Stimulated activated CD4-positive, alpha-beta T cell treated with anti-CD3 and anti-CD28 coated beads, Interleukin-4, amount 100 ng/mL, for 4 hours (primary cell): ENCODE results near the gene KIF5A.
A peak's percentile ranks its signal among the peaks of the same experiment; 100 is the strongest.
"Not testable (repeated sequence)": the region's sequence is repeated elsewhere in the genome, so short reads cannot be mapped to it uniquely, and the experiment has no call there.

Experiments used
- DNase-seq, 2 experiments: peaks; one replicate each; pipeline ENCODE4 v3.0.0-alpha.2; 2020

Gene KIF5A

GRCh38 chr12:57585156-57585555, 35.3 kb downstream of the KIF5A start:
- DNase-seq, result no peak

- no peak for DNase-seq
Measured at GRCh38 chr12:57586128-57586527, 36.3 kb downstream of the KIF5A start.

DNA sequence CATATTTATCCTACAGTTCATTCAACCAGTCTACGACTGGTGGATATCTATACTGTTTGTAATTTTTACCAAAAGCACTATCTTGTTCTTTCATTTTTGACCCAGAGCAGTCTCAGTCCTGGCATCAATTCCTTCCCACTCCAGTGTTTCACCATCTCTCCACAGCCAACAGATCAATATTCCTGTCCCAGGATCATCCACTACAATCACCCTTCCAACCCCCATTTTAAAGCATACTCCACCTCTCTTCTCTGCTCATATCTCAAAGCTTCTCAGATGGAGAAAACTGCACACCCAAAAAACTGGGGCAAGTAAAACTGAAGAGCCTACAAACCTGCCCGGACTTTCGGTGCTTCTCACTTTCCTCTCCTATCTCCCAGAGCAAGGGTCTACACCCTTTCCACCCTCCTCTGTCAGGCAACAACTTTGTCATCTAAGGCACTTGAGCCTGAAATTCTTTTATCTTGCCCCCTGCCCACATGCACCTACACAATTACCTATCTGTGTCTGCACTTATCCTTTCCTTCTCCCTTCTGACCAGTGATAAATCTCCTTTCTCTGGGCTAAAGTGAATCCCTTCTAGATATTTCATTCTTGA, 37.1 kb downstream of the KIF5A start:
- no peak for DNase-seq

DNA sequence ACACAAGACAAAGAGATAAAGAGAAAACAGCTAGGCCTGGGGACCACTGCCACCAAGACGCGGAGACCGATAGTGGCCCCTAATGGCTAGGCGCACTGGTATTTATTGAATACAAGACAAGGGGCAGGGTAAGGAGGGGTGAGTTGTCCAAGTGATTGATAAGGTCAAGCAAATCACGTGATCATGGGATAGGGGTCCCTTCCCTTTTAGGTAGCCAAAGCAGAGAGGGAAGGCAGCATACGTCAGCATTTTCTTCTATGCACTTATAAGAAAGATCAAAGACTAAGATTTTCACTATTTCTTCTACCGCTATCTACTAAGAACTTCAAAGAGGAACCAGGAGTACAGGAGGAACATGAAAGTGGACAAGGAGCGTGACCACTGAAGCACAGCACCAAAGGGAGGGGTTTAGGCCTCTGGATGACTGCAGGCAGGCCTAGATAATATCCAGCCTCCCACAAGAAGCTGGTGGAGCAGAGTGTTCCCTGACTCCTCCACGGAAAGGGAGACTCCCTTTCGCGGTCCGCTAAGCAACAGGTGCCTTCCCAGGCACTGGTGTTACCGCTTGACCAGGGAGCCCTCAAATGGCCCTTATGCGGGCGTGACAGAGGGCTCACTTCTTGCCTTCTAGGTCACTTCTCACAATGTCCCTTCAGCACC, 39.2 kb downstream of the KIF5A start:
- not testable (repeated sequence) for DNase-seq

- DNase-seq, result no peak
Measured at GRCh38 chr12:57590479-57590863, 40.6 kb downstream of the KIF5A start.

DNA sequence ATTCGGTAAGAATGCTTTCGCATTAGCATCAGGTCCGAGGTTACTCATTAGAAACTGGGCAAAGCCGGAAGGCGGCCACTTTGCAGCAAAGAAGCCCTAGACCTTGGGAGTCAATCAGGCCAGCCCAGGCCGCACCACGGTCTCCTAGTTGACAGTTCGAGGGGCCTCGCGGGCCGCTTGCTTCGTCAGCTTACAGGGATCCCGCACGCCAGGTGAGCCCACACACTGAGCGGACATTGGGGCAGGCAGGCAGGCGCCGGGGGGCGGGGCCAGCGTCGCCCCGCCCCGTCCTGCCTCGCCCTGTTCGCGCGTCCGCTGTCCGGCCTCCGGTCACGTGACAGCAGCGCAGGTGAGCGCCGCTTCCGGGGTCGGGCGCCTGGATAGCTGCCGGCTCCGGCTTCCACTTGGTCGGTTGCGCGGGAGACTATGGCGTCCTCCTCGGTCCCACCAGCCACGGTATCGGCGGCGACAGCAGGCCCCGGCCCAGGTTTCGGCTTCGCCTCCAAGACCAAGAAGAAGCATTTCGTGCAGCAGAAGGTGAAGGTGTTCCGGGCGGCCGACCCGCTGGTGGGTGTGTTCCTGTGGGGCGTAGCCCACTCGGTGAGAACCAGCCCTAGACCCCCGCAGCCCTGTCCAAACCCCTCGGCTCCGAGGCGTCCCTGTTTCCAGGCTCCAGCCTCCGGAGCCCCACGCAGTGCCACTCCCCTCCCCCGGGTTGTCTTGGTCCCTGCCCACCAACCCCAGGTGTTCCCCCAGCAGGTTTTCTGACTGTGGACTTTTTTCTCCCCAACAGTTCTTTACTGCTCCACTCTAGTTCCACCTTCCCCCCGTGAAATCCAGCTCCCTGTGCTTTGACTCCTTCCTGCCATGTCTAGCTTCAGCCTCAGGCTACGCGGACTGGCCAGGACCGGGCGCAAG, 41.3 kb downstream of the KIF5A start, which contains the start of gene PIP4K2C:
Gene PIP4K2C, plus strand, starts transcription at position 329 of the 918 bp plus-strand sequence. Its CDS starts 98 bp downstream, at position 427.
- DNase-seq, result peak; percentile 72 to 74

DNA sequence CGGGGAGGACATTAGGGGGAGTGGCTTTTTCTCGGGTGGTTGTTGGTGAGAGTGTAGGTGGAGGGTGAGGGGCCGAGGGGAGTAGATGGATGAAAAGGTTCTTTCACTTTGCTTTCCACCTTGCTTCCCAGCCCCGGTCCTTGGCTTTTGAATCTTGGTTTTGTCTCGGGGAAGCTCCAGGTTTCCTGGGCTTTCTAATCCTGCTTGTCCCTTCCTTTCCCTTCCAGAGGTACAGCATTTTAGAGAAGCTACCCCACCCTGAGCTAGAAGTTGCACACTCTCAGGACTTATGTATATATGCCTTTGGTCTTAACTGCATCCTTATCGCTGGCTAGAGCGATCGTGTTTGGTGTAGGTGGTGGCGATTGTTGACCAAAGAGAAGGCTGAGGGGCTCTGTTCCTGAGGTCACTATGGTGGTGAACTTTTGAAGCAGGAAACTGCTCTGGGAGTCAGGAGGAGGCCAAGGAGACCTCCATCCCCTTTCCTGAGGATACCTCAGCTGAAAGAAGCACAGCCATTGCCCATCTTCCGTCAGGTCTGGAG, 42.0 kb downstream of the KIF5A start:
- DNase-seq, result no peak

DNA sequence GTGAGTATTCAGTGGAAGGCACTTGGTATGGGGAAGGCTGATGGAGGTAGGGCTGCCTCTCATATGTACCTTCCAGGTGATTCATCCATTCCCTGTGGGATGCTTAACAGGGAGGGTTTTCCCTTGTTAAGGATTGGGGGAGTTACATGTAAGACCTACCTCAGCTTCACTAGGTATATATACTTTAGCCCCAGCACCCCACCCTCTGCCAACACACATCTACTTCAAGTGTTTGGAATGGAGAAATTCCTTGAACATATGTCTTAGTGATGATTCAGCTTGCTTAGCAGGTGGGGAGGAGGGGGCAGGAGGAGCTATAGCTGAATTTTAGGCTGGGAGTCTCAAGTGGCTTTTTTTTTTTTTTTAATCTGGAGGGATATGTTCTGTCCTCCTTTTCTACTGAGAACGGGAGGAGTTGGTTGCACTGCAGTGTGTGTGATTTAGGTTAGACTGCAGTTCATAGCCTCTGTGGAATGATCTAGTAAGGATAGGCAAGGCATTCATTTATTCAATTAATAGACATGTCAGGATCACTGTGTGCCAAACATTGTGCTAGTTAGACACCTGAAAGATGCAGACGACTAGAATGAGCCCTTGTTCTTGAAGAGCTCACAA, 42.8 kb downstream of the KIF5A start:
- no peak for DNase-seq

DNA sequence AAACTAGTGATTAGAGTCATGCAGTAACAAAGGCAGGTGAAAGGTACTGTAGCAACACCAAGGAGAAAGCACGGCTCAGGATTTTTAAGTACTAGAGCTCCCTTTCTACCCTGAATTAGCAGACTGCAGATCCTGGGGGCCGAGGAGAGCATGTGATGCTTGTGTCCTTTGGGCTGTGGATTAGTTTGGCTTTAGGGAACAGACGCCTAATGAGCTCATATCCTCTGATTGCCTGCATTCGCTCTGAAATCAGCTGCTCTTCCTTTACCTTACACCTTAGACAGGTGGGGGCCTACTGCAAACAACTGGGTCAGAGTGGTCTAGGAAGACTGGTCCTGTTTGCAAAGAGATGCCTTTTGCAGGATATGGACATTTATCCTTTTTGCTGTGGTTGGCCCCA, 43.3 kb downstream of the KIF5A start:
- no peak for DNase-seq

GRCh38 chr12:57600395-57600794, 50.6 kb downstream of the KIF5A start:
- no peak for DNase-seq

GRCh38 chr12:57602544-57602943, 52.7 kb downstream of the KIF5A start:
- DNase-seq, result no peak

DNA sequence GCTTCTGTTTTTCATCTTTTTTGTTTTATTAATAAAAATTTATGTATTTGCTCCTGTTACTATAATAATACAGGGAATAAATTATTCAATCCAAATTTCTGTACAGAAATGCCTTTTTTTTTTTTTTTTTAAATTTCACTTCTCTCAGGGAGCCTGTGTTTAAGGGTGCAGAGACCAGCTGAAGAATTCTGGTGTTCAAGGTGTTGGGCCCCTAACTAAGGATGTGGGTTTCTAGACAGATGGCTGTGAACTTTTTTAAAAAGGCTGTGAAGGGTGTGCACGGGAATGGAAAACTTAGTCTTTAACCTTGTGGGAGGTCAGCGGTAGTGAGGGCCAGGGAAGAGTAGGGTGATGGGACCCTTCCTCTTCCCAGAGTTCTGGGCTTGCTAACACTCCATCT, 53.5 kb downstream of the KIF5A start:
- DNase-seq, result no peak

GRCh38 chr12:57603815-57604453, 54.1 kb downstream of the KIF5A start:
- DNase-seq, result no peak

- DNase-seq, result peak in 1 of 2 experiments; percentile 22
Measured at GRCh38 chr12:57604454-57604991, 54.7 kb downstream of the KIF5A start, which contains the start of gene DTX3. Gene DTX3, plus strand, starts transcription at chr12:57604824. Its CDS starts 1,694 bp downstream, at chr12:57606518.

- DNase-seq, result no peak
Measured at GRCh38 chr12:57604992-57605810, 55.4 kb downstream of the KIF5A start.

DNA sequence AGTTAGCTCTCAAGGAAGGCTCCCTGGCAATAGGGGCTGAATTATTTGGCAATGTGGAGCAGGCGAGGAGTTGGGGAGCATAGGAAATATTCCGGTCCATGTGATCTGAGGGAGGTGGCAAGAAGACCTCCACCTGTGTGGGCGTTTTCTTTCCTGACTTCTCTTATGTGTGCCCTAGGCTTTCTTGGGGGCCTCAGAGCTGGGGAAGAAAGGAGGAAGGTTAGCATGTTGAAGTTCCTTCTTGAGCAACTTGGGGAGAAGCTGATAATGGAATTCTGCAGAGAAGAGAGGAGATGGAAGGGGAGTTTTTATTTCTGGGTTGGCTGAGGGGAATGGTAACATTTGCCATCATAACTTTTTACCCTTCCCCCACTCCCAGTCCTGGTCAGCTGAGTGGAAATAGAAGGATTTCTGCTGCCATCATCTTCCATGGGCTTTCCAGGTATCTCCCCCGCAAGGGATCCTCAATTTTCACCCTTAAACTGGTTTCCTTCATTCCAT, 56.0 kb downstream of the KIF5A start:
- no peak for DNase-seq

DNA sequence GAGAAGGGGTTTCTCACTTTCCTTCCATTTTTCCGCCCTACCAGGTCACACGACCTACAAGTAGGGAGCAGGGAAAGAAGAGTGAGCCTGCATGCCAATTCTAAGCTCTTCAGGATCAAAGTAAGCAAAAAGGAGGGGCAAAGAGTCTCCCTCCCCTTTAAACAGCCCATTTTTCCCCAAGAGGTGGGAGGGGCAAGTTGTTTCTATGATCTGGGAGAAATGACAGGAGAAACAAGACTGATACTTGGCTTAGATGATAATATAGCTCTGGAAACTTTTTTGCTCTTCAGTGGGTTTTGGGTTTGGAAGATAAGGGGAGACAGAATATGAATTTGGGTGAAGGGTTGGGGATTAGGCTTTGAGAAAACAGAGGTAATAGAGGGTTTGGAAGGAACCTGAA, 56.6 kb downstream of the KIF5A start:
- DNase-seq, result no peak

DNA sequence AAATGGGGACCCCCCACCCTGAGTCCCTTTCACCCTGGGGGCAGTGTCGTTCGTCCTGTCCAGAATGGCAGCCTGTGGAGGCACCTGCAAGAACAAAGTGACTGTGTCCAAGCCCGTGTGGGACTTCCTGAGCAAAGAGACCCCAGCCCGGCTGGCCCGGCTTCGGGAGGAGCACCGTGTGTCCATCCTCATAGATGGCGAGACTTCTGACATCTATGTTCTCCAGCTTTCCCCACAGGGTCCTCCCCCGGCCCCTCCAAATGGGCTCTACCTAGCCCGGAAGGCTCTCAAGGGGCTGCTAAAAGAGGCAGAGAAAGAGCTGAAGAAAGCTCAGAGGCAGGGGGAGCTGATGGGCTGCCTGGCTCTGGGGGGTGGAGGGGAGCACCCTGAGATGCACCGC, 57.0 kb downstream of the KIF5A start:
- DNase-seq, result no peak

DNA sequence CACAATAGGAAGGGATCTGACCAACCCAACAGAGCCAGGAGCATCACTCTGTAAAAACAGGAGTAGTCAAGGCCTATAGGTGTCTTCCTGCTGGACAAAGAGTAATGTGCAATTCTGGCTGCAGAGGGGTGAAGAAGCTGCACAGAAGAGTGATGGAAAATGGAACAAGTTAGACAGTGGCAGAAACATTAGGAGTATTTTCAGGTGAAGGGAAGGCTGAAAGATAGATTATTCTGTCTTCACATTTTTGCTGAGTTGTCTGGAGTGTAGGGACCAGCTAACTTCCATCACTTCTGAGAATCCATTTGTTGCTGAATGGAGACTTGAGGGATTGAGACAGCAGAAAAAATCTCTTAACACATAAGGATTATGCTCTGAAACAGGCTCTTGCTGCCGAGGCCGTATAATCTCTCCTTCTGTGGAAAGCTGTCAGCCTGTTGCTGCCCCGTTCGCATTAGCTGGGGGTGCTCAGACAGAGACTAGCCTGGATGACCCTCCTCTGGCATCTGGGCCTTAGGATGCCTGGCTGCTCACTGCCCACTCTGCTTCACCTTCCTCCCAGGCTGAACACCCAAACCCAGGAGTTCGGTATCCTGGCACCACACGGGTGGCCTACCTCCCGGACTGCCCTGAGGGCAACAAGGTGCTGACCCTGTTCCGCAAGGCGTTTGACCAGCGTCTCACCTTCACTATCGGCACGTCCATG, 58.3 kb downstream of the KIF5A start:
- no peak for DNase-seq

- DNase-seq, result no peak
Measured at GRCh38 chr12:57609101-57609780, 59.4 kb downstream of the KIF5A start.
